GM10266 (cell line): ENCODE measurements around the gene SYNPR.

Experiments used
- DNase-seq: peaks from one replicate; pipeline ENCODE4 v3.0.0; 2012; ENCODE audit errors: extremely low spot score
- CTCF ChIP-seq: IDR thresholded peaks from 2 replicates; pipeline ENCODE4 v1.5.1; 2012; ENCODE audit warnings: mild to moderate bottlenecking, low read depth; ENCODE audit not compliant: control insufficient read depth, insufficient read depth; ENCODE audit errors: missing control alignments

SYNPR gene

GRCh38 chr3:63351159-63352007 lies 73.3 kb downstream of the SYNPR start:
- DNase-seq, result peak; percentile 26
- TF ChIP-seq CTCF, result peak; percentile 84

DNA sequence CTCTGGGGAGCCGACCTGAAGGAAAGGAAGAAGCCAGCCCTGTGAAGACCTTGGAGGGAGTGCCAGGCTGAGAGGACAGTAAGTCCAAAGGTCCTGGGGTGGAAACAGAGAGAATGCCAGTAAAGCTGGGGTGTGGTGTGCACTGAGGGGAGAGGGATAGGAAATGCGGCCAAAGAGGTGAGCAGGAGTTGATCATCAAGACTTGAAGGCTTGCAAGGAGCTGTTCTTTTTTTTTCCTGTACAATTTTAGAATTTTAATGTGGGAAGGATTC lies 73.8 kb downstream of the SYNPR start:
- TF ChIP-seq CTCF, result no peak
- no peak for DNase-seq

DNA sequence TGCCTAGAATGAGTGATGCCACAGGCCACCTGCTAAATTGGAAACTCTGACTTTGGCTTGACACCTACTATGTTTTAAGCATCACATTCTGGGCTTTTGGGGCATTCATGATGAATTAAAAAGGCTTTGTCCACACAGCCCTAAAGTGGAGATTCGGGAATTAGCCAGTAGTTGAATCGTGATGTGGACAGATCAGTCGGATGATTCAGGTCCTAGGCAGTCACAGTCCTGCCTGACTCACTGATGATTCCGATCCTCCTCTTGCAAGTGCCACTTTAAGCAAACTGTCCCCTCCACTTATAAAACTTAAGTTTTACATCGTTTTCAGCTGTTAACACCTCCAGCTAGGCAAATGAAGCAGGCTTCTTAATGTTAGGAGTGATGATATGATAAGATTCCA lies 75.3 kb downstream of the SYNPR start:
- DNase-seq, result no peak
- no peak for TF ChIP-seq CTCF

- DNase-seq, result no peak
- no peak for TF ChIP-seq CTCF
These were observed 76.1 kb downstream of the SYNPR start for GRCh38 chr3:63354160-63354559.

- DNase-seq, result no peak
- TF ChIP-seq CTCF, result no peak
These were observed 77.7 kb downstream of the SYNPR start for GRCh38 chr3:63355809-63356208.

- no peak for DNase-seq
- TF ChIP-seq CTCF, result no peak
These were observed 86.4 kb downstream of the SYNPR start for GRCh38 chr3:63364495-63364894.

DNA sequence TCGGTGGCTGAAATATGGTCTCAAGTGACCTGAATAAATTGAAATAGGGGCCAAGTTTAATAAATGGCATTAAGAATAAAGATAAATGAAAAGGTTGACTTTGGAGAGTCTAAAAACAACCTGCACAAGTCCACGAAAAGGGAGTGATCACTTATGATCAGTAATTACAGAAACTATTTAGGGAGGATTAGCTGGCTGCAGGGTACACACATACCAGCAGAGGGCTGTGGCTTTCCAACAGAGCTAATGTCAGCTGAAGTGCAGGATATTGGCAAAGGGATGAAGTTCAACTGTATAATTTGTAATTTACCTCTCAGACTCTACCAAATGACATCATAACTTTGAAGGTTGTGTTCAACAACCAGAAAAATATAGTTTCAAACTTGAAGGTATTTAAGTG lies 86.8 kb downstream of the SYNPR start:
- TF ChIP-seq CTCF, result no peak
- DNase-seq, result no peak
